HG02763 (cell line): ENCODE data around the gene RNF14.
A peak's percentile ranks its signal among the peaks of the same experiment; 100 is the strongest.
"Not testable (repeated sequence)": the region's sequence is repeated elsewhere in the genome, so short reads cannot be mapped to it uniquely, and the experiment has no call there.

Source experiments
- ATAC-seq: cut with Tn5 transposase; IDR thresholded peaks from one replicate; pipeline ENCODE4 v1.9.1; 2021; ENCODE audit warnings: mild to moderate bottlenecking, moderate library complexity; ENCODE audit not compliant: unreplicated experiment

The RNF14 gene

DNA sequence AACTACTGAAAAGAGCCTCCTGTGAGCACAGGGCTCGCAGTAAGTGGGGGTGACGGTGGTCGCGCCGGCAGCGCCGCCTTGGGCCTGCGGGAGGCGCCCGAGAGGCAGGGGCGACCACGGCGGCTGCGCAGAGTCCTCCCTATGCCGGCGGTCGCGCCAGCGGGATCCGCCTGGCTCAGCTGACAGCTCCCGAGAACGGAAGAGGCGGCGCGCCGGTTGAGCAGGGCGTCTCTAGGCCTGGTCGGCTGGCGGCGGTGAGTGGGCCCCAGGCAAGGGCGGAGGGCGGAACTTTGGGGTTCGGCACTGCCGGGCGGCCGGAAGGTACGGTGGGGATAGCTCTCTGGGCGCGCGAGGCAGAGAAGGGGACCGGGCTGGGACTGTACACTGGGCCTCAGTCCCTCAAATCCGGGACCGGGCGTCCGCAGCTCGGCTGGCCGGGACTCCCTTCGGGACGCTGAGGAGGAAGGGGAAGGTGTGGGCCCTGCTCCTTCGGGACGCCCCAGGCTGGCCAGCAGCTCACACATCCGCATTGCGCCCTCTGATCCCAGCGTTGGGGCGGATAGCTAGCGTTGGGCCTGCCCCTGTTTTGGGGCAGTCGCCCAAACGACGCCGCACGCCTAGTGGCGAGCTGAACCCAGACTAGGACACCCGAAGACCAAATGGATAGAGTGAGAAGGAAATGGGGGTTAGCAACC is at the start of gene RNF14:
Gene RNF14, plus strand, starts transcription at position 192 of the 695 bp plus-strand sequence. CDS start 4,484 bp downstream, outside the sequence.
- peak; percentile 91 for ATAC-seq

GRCh38 chr5:141919218-141920119 is 49.4 kb upstream of the RNF14 start:
- ATAC-seq = no peak

DNA sequence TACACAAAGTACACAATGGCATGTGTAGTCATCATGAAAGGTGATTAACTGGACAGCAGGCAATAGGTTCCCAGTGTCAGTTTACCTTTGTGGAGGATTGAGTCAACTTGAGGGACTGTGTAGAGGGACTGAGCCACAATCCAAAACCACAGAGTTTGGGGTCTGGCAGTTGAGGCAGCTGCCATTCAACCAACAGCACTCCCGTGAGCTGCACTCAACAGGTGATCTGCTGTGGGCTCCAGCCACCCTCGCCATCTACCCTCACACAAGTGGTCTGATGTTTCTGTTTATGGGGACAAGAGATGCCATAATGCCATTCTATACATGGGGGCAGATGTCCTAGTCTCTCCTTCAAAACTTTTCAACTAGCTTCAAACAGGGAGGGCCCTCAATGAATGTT is 48.1 kb upstream of the RNF14 start:
- ATAC-seq = no peak

GRCh38 chr5:141922827-141923447 is 46.0 kb upstream of the RNF14 start:
- not testable (repeated sequence) for ATAC-seq

GRCh38 chr5:141923448-141924313 is 45.2 kb upstream of the RNF14 start, which contains the start of gene DELE1:
TSS of gene DELE1 (plus strand) at chr5:141923871. CDS start at chr5:141923942, 71 bp downstream.
- peak; percentile 97 for ATAC-seq

- ATAC-seq = no peak
These were observed 42.5 kb upstream of the RNF14 start for GRCh38 chr5:141926434-141926833.

DNA sequence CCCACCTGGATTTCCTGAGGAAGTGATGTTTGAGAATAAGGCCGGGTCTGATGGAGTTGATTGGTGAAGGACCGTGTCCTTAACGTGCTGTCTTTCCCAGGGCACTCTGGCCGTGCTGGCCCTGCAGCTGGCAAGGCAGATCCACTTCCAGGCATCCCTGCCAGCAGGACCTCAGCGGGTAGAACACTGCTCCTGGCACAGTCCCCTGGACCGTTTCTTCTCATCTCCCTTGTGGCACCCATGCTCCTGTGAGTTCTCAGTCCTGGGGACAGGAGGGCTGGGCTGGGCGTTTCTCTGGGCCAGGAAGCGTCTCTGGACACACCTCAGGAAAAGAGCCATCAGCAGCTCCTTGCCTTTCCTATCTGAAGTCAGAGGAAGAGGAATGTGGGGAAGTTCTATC is 40.9 kb upstream of the RNF14 start:
- no peak for ATAC-seq

DNA sequence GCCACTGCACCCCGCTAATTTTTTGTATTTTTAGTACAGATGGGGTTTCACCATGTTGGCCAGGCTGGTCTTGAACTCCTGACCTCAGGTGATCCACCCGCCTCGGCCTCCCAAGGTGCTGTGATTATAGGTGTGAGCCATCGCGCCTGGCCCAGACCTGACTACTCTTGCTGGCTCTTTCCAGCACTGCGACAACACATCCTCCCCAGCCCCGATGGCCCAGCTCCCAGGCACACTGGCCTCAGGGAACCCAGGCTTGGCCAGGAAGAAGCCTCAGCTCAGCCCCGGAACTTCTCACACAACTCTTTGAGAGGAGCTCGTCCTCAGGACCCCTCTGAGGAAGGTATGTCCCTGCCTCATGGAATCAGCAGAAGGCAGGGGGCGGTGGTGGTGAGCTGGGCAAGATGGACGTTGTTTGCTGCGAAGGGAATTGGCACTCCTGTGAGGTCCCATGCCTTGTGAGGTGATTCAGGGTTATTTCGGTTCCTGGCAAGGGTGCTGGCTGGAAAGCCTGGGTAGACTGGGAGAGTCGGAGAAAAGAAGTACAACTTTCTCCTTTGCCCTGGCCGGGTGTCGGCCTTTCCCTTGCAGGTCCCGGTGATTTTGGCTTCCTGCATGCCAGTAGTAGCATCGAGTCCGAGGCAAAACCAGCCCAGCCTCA is 39.4 kb upstream of the RNF14 start:
- ATAC-seq = no peak

GRCh38 chr5:141931694-141932093 is 37.2 kb upstream of the RNF14 start:
- ATAC-seq = no peak

GRCh38 chr5:141933151-141933550 is 35.8 kb upstream of the RNF14 start:
- no peak for ATAC-seq

DNA sequence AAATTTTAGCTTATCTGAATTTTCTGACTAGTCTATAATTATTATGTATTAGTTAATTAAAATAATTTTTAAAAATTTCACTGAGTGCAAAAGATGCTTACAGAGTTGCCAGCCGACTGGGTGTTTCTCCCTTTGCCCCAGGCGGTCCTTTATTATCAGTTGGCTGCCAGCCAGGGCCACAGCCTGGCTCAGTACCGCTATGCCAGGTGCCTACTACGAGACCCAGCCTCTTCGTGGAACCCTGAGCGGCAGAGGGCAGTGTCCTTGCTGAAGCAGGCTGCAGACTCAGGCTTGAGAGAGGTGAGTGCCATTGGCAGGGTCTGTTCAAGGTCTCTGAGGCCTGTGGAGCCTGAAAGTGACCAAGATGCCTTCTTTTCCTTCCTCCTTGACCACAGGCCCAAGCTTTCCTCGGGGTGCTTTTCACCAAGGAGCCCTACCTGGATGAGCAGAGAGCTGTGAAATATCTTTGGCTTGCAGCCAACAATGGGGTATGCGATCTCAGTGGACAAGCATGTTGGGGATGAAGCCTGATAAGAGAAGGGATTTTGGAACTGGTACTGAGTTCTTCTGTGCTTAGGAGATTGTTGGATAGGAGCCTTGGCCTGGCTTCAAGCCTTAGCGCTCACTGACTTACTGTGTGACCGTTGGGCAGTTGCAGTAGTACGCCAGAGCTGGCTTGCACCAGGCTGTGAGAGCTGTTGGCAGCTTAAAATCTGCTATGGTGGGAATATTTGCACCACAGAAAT is 34.6 kb upstream of the RNF14 start:
- ATAC-seq = no peak

DNA sequence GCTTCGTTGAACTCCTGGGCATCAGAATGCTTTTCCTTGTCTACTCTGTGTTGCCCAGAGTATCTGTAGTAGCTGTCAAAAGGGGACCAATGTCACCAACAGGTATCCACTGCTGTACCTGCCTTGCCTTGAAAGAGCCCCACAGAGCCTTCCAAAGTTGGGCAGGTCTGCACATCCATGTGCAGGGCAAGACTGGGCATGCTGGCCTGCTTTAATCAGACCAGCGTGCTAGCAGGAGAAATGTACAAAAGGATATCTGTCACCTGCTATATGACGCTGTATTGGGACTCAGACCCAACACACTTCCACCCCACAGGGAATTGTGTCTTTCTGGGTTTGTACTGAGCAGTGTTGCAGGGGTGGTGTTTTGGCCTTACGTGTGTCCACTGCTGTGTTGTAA is 33.4 kb upstream of the RNF14 start:
- no peak for ATAC-seq

GRCh38 chr5:141940695-141941271 is 28.1 kb upstream of the RNF14 start:
- ATAC-seq = no peak

GRCh38 chr5:141941307-141941706 is 27.6 kb upstream of the RNF14 start:
- no peak for ATAC-seq

DNA sequence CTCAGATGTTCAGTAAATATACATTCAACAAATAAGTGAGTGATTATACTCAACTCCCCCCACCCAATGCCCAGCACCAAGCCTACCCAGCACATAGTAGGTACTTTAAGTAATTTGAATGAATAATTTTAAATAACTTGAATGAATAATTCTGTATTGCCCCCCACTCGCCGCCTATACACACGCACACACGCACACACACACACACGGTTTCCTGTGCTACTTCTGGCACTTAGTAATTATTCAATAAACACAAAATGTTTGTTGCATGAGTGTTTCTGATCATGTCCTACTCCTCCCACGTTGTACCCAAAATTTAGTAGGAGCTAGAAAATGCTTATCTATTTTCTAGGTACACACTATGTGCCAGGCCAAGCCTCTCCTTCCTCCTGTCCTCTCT is 27.1 kb upstream of the RNF14 start:
- ATAC-seq = no peak

GRCh38 chr5:141942185-141942857 is 26.6 kb upstream of the RNF14 start:
- no peak for ATAC-seq

GRCh38 chr5:141944076-141944475 is 24.8 kb upstream of the RNF14 start:
- ATAC-seq = no peak

DNA sequence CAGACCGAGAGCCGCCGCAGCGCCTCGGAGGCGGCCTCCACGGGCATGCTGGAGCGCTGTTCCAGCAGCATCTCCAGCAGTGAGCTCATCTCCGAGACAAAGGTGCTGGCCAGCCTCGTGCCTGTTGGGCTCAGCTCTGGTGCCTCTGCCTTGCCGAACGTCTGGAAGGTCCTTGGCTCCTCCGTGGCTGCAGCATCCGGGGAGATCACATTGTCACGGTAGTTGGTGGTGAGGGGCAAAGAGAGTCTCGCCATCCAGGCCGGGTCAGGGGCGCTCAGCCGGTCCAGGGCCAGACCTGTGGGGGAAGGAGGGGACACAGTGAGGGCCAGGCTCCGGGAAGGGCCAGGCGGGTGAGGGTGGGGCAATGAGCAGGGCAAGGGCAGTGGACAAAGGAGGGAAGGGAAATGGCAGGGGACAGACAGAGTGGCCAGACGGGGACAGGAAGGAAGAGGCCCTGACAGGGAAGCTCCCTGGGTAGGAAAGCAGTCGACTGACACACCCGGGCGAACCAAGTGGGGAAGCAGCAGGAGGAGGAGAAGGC is 23.3 kb upstream of the RNF14 start:
- ATAC-seq = no peak
